GM12878 (cell line): Measurements from ENCODE around the gene DGCR8. TPM values are rescaled to one million over a fixed set of nuclear protein-coding genes. Genes with fewer than 3 reads are reported as not detected.

ENCODE experiments used
- ATAC-seq: fragments of 200-7000 bp; cut with Tn5 transposase; 3 replicates; pipeline ENCODE4 v1.9.1; 2020; ENCODE audit warnings: mild to moderate bottlenecking, moderate library complexity
- BruUV-seq: library from RNA; stranded (reverse); fragments of 400-500 nt; replicated peaks from 2 replicates; lab custom pipeline; 2021; lab: Mats Ljungman, UMichigan
- CTCF ChIA-PET: fragments of 300-600 bp; sonication (Branson Sonifier 250); formaldehyde crosslinking; extraction: SDS; loops from one replicate; lab custom pipeline; 2021; ENCODE audit warnings: inconsistent platforms; lab: Yijun Ruan, JAX
- POLR2A ChIA-PET: fragments of 350-600 bp; formaldehyde crosslinking; extraction: SDS; loops from one replicate; lab custom pipeline; 2021; ENCODE audit warnings: inconsistent platforms; lab: Charles Lee
- RAD21 ChIA-PET: fragments of 300-600 bp; sonication (Branson Sonifier 250); formaldehyde crosslinking; loops from one replicate; lab custom pipeline; 2023; ENCODE audit warnings: antibody characterized with exemption; ENCODE audit not compliant: unreplicated experiment; lab: Charles Lee
- SMC1A ChIA-PET: fragments of 300-600 bp; sonication (Branson Sonifier 250); formaldehyde crosslinking; loops from one replicate; lab custom pipeline; 2023; ENCODE audit not compliant: unreplicated experiment, uncharacterized antibody; lab: Charles Lee
- DNase-seq: peaks from one replicate; pipeline ENCODE4 v3.0.0-alpha.2; 2011; ENCODE audit warnings: low read depth, low spot score
- FAIRE-seq: peaks from 3 replicates; lab custom pipeline; 2011; peaks lifted over from hg19 to GRCh38; lab: Jason Lieb, UNC
- H2AFZ ChIP-seq: 2 replicates; pipeline ENCODE4 v1.6.0; 2011; ENCODE audit warnings: low read depth, low read length, control low read depth; ENCODE audit not compliant: control insufficient read depth
- H3K27ac ChIP-seq: 2 replicates; pipeline ENCODE4 v1.5.1; 2011; ENCODE audit warnings: control low read depth; ENCODE audit not compliant: control insufficient read depth, insufficient read depth
- H3K27me3 ChIP-seq, 2 experiments: replicated peaks in 1 of 2; 2 replicates each; pipeline versions ENCODE4 v1.6.0 to v1.6.1; 2011; ENCODE audit warnings: low read length in 1 of 2; ENCODE audit not compliant: control insufficient read depth in 2 of 2, insufficient read depth in 2 of 2
- H3K36me3 ChIP-seq, 2 experiments: 2 replicates each; pipeline ENCODE4 v1.5.1; 2011; ENCODE audit warnings: low read length in 1 of 2; ENCODE audit not compliant: control insufficient read depth in 2 of 2, insufficient read depth in 2 of 2
- H3K4me1 ChIP-seq: 2 replicates; pipeline ENCODE4 v1.6.1; 2011; ENCODE audit warnings: mild to moderate bottlenecking, low read length, moderate library complexity, mixed read lengths; ENCODE audit not compliant: control insufficient read depth, insufficient read depth
- H3K4me2 ChIP-seq: 2 replicates; pipeline ENCODE4 v1.6.0; 2011; ENCODE audit warnings: control low read depth; ENCODE audit not compliant: control insufficient read depth, insufficient read depth
- H3K4me3 ChIP-seq: fragments of 200-600 bp; sonication (generic); 2 replicates; pipeline ENCODE4 v1.5.1; 2016
- H3K79me2 ChIP-seq: 2 replicates; pipeline ENCODE4 v1.6.0; 2011; ENCODE audit warnings: low read length; ENCODE audit not compliant: control insufficient read depth, insufficient read depth
- H3K9ac ChIP-seq: 2 replicates; pipeline ENCODE4 v1.8.0; 2011; ENCODE audit warnings: low read length, control low read depth, mixed read lengths; ENCODE audit not compliant: control insufficient read depth, insufficient read depth
- H3K9me3 ChIP-seq: replicated peaks from 3 replicates; pipeline ENCODE4 v1.5.1; 2011; ENCODE audit warnings: mild to moderate bottlenecking, low read length; ENCODE audit not compliant: control insufficient read depth, insufficient read depth
- H4K20me1 ChIP-seq: 2 replicates; pipeline ENCODE4 v1.6.0; 2011; ENCODE audit not compliant: control insufficient read depth, insufficient read depth
- BMI1 ChIP-seq: fragments of 450-650 bp; IDR thresholded peaks from 2 replicates; pipeline ENCODE4 v1.6.1; 2016; ENCODE audit warnings: mild to moderate bottlenecking, moderate library complexity, borderline replicate concordance
- BRCA1 ChIP-seq: IDR thresholded peaks from 2 replicates; pipeline ENCODE4 v1.6.1; 2011; ENCODE audit warnings: low read depth, low read length, improper control_type of control experiment
- CBX3 ChIP-seq: fragments of 200-600 bp; sonication (generic); IDR thresholded peaks from 2 replicates; pipeline ENCODE4 v1.6.1; 2016; ENCODE audit warnings: low read depth, borderline replicate concordance
- CTCF ChIP-seq, 3 experiments: IDR thresholded peaks in 2 of 3; conservative IDR thresholded peaks in 1 of 3; 2 replicates each; pipeline ENCODE4 v1.5.1; 2011; ENCODE audit warnings: low read depth in 3 of 3, low read length in 3 of 3, mild to moderate bottlenecking in 3 of 3, control low read depth in 2 of 3, moderate library complexity in 2 of 3, inconsistent platforms in 1 of 3, mixed read lengths in 1 of 3; ENCODE audit not compliant: control insufficient read depth in 2 of 3, insufficient read depth in 1 of 3; ENCODE audit errors: extremely low read depth in 1 of 3
- EED ChIP-seq: sonication (generic); IDR thresholded peaks from 2 replicates; pipeline ENCODE4 v1.6.1; 2016; ENCODE audit warnings: antibody characterized with exemption, low read depth
- HDGF ChIP-seq: fragments of 450-650 bp; IDR thresholded peaks from 2 replicates; pipeline ENCODE4 v1.6.1; 2016; ENCODE audit warnings: antibody characterized with exemption
- LARP7 ChIP-seq: fragments of 450-650 bp; IDR thresholded peaks from 2 replicates; pipeline ENCODE4 v1.6.1; 2017; ENCODE audit warnings: mild to moderate bottlenecking
- NFIC ChIP-seq: IDR thresholded peaks from 2 replicates; pipeline ENCODE4 v1.6.1; 2012; ENCODE audit warnings: low read depth, mild to moderate bottlenecking, inconsistent platforms, low read length, moderate library complexity
- POLR2A ChIP-seq: IDR thresholded peaks from 2 replicates; pipeline ENCODE4 v1.6.1; 2011; ENCODE audit warnings: low read depth, mild to moderate bottlenecking, low read length
- RELB ChIP-seq: fragments of 450-650 bp; IDR thresholded peaks from 2 replicates; pipeline ENCODE4 v1.6.1; 2017; ENCODE audit warnings: low read depth, mild to moderate bottlenecking, moderate library complexity
- SMARCA5 ChIP-seq: fragments of 450-650 bp; IDR thresholded peaks from 2 replicates; pipeline ENCODE4 v1.6.1; 2017; ENCODE audit warnings: mild to moderate bottlenecking
- TBL1XR1 ChIP-seq: IDR thresholded peaks from 2 replicates; pipeline ENCODE4 v1.6.1; 2012; ENCODE audit warnings: low read depth, low read length, improper control_type of control experiment
- WGBS: methylation state at CpG from one replicate; pipeline ENCODE4 v1.1.6; 2016; ENCODE audit warnings: low lambda C conversion rate; ENCODE audit not compliant: insufficient replicate concordance, insufficient coverage; ENCODE audit errors: missing lambda C conversion rate; 5-methylcytosine and 5-hydroxymethylcytosine counted together
- in situ Hi-C: fragments of 300-500 bp; cut with MboI; formaldehyde crosslinking; loops from 9 replicates; pipeline ENCODE4 v1.14.3; 2018; ENCODE audit warnings: mixed read lengths
- intact Hi-C: fragments of 100-400 bp; cut with micrococcal nuclease; formaldehyde crosslinking; loops from one replicate; pipeline ENCODE4 v1.14.2; 2022; ENCODE audit not compliant: unreplicated experiment
- polyA plus RNA-seq, 11 experiments: library from polyadenylated mRNA; depleted of rRNA in 4 of 11; unstranded in 6 of 11; stranded (reverse) in 5 of 11; fragments of >200 nt; fragmentation: Nextera tagmentation in 4 of 11; fragmentation: Illumina TruSeq in 1 of 11; extraction: Ambion mirVana in 4 of 11; extraction: Trizol in 1 of 11; gene quantifications; 1 replicate in 1 of 11; 2 replicates in 10 of 11; pipeline versions ENCODE4 v1.2.1 to v1.2.3, GENCODE V29; 2011 to 2016; ENCODE audit warnings: inconsistent platforms in 2 of 11, missing spikeins in 2 of 11, low read depth in 1 of 11
- total RNA-seq, 4 experiments: library from RNA; depleted of rRNA in 3 of 4; stranded (reverse); fragments of >200 nt in 3 of 4; fragmentation: Illumina TruSeq in 1 of 4; extraction: Trizol in 1 of 4; gene quantifications; 2 replicates each; pipeline versions ENCODE4 v1.2.1 to v1.2.3, GENCODE V29; 2013 to 2021

Gene DGCR8
- total and polyA plus RNA-seq, 10 of the 15 experiments (the other 5 are each of a cell fraction or from before 2014, with no cell fraction given): 1.2 to 35.1 (median 17.2) TPM

- no peaks in the 10 kb centered on the region; a peak in 1 of 4 replicates for H3K36me3 ChIP-seq
- no peak overlapping the region for H3K9ac ChIP-seq
- H3K4me3 ChIP-seq: no peak overlapping the region
- WGBS: 82% methylated on average over 7 of the region's 7 CpGs
- H2AFZ ChIP-seq: no peak overlapping the region
- BruUV-seq: no TSS peak
- no peak overlapping the region for H3K4me2 ChIP-seq
- H3K9me3 ChIP-seq: no peaks in the 10 kb centered on the region
- H3K27ac ChIP-seq: no peak overlapping the region
- RAD21 ChIA-PET: no interaction called here
- no peaks in the 10 kb centered on the region for H3K27me3 ChIP-seq
- POLR2A ChIA-PET: interaction anchor here (0.6 kb wide), 1 partner anchor 10 kb away, joined by 11 read pairs; no protein-coding TSS in a partner anchor
- in situ Hi-C loops (no loop called here), intact Hi-C loops (no loop called here)
- DNase-seq: no peak
- 0 out of 2 replicates have a peak, but pooled peaks have one; percentile 25 for TF ChIP-seq POLR2A
- TF ChIP-seq BRCA1: no peak
- no peaks in the 10 kb centered on the region for H3K4me1 ChIP-seq
- SMC1A ChIA-PET: no interaction called here
- no peaks in the 10 kb centered on the region for H3K79me2 ChIP-seq
- no peak for FAIRE-seq
- ATAC-seq: no peak
- H4K20me1 ChIP-seq: no peaks in the 10 kb centered on the region
- CTCF ChIA-PET: interaction anchor here (1.3 to 1.6 kb wide), 2 partner anchors 11 to 15 kb away, joined by 3 read pairs; no protein-coding TSS in a partner anchor
Observed at GRCh38 chr22:20068640-20069039, 11.4 kb upstream of the DGCR8 start.

GRCh38 chr22:20069331-20070042 is 10.6 kb upstream of the DGCR8 start:
- Histone ChIP-seq H3K4me1 (no peaks in the 10 kb centered on the region), H3K27ac (no peak overlapping the region), H3K4me2 (no peak overlapping the region), H2AFZ (no peak overlapping the region), H3K36me3 (no peaks in the 10 kb centered on the region; a peak in 1 of 4 replicates), H3K79me2 (no peaks in the 10 kb centered on the region), H4K20me1 (no peaks in the 10 kb centered on the region), H3K27me3 (no peaks in the 10 kb centered on the region), H3K4me3 (no peak overlapping the region), H3K9ac (no peak overlapping the region), H3K9me3 (no peaks in the 10 kb centered on the region)
- in situ Hi-C loops: no loop called here
- no peak for TF ChIP-seq TBL1XR1
- no peak for TF ChIP-seq NFIC
- TF ChIP-seq CBX3: no peak
- no peak for TF ChIP-seq CTCF (IDR thresholded peaks at IDR 0.05 in 2 of 3, conservative IDR thresholded peaks at IDR 0.05 in 1 of 3; ENCODE audit: control insufficient read depth in 2 of 3, extremely low read depth in 1 of 3, insufficient read depth in 1 of 3, low read depth in 3 of 3, low read length in 3 of 3)
- no peak for TF ChIP-seq RELB
- no peak for TF ChIP-seq SMARCA5
- TF ChIP-seq HDGF: no peak
- TF ChIP-seq EED: no peak
- TF ChIP-seq BMI1: no peak
- no peak for TF ChIP-seq LARP7
- DNase-seq: no peak
- 82% methylated on average over 7 of the region's 7 CpGs for WGBS
- POLR2A ChIA-PET: interaction anchor here (0.6 kb wide), 1 partner anchor 9 kb away, joined by 11 read pairs; no protein-coding TSS in a partner anchor
- intact Hi-C loops: loop anchor here (10.0 kb wide), 1 partner anchor 45 kb away; the partner anchor contains the start of gene TANGO2
- RAD21 ChIA-PET: no interaction called here
- SMC1A ChIA-PET: no interaction called here
- CTCF ChIA-PET: interaction anchor here (0.6 to 1.3 kb wide), 2 partner anchors 10 to 709 kb away, joined by 3 read pairs; no protein-coding TSS in a partner anchor
- FAIRE-seq: no peak
- BruUV-seq: no TSS peak
- no peak for ATAC-seq
